GM18508 (cell line): ENCODE measurements around the gene C1D.
"Not testable (repeated sequence)": the region's sequence is repeated elsewhere in the genome, so short reads cannot be mapped to it uniquely, and the experiment has no call there.

Source experiments
- ATAC-seq: cut with Tn5 transposase; IDR thresholded peaks from one replicate; pipeline ENCODE4 v1.9.1; 2021; ENCODE audit warnings: moderate number of reproducible peaks; ENCODE audit not compliant: insufficient read depth, unreplicated experiment

The C1D gene

GRCh38 chr2:68018727-68019126 lies 44.1 kb downstream of the C1D start:
- no peak for ATAC-seq

GRCh38 chr2:68009526-68009925 lies 53.3 kb downstream of the C1D start:
- ATAC-seq, result no peak

- ATAC-seq, result no peak
Observed at GRCh38 chr2:68000170-68000825, 62.5 kb downstream of the C1D start.

- no peak for ATAC-seq
Observed at GRCh38 chr2:67999332-67999731, 63.5 kb downstream of the C1D start.

- no peak for ATAC-seq
Observed at GRCh38 chr2:67997903-67998302, 64.9 kb downstream of the C1D start.

- no peak for ATAC-seq
Observed at GRCh38 chr2:67997528-67997900, 65.3 kb downstream of the C1D start.

- no peak for ATAC-seq
Observed at GRCh38 chr2:67996772-67997527, 65.9 kb downstream of the C1D start.

- ATAC-seq, result no peak
Observed at GRCh38 chr2:67994716-67995115, 68.1 kb downstream of the C1D start.

- ATAC-seq, result not testable (repeated sequence)
Observed at GRCh38 chr2:67994069-67994468, 68.7 kb downstream of the C1D start.

- no peak for ATAC-seq
Observed at GRCh38 chr2:67993329-67993728, 69.5 kb downstream of the C1D start.

- no peak for ATAC-seq
Observed at GRCh38 chr2:67991456-67991855, 71.3 kb downstream of the C1D start.
